K562 (cell line): ENCODE measurements around the gene HNRNPD. TPM values are rescaled to one million over a fixed set of nuclear protein-coding genes. Genes with fewer than 3 reads are reported as not detected.

Experiments
- BCL6 ChIP-seq: fragments of 250-450 bp; sonication (Bioruptor Pico); IDR thresholded peaks from 2 replicates; pipeline ENCODE4 v1.4.0; 2020
- MAZ ChIP-seq, 2 experiments: fragments of 450-650 bp in 1 of 2; sonication (generic) in 1 of 2; formaldehyde crosslinking; IDR thresholded peaks in 1 of 2; conservative IDR thresholded peaks in 1 of 2; 2 replicates each; pipeline versions ENCODE4 v1.4.0 to v1.5.0; 2020; ENCODE audit warnings: mild to moderate bottlenecking in 1 of 2, missing genetic modification reagents in 1 of 2
- REST ChIP-seq, 2 experiments: fragments of 450-650 bp; formaldehyde crosslinking in 1 of 2; IDR thresholded peaks; 2 replicates each; pipeline versions ENCODE4 v1.4.0 to v1.6.1; 2014 to 2020; ENCODE audit warnings: mild to moderate bottlenecking in 2 of 2, borderline replicate concordance in 1 of 2, low read depth in 1 of 2
- SIN3B ChIP-seq: fragments of 450-650 bp; IDR thresholded peaks from 2 replicates; pipeline ENCODE4 v1.6.1; 2017; ENCODE audit warnings: low read depth, mild to moderate bottlenecking, moderate library complexity
- SMAD1 ChIP-seq: fragments of 150-350 bp; IDR thresholded peaks from 2 replicates; pipeline ENCODE4 v1.6.1; 2014; ENCODE audit warnings: low read length, low read depth; ENCODE audit not compliant: partially characterized antibody
- ZNF398 ChIP-seq: fragments of 250-450 bp; sonication (Bioruptor Pico); IDR thresholded peaks from 2 replicates; pipeline ENCODE4 v1.8.0; 2021; ENCODE audit warnings: moderate library complexity, mild to moderate bottlenecking, inconsistent platforms
- ZNF695 ChIP-seq: fragments of 450-650 bp; formaldehyde crosslinking; IDR thresholded peaks from 2 replicates; pipeline ENCODE4 v1.4.0; 2020; ENCODE audit warnings: mild to moderate bottlenecking, moderate library complexity
- polyA plus RNA-seq, 8 experiments: library from polyadenylated mRNA; depleted of rRNA in 4 of 8; stranded (reverse) in 5 of 8; unstranded in 3 of 8; fragments of >200 nt; fragmentation: Nextera tagmentation in 2 of 8; fragmentation: Illumina TruSeq in 1 of 8; extraction: Ambion mirVana in 2 of 8; extraction: Trizol in 1 of 8; gene quantifications; 2 replicates each; pipeline versions ENCODE4 v1.2.1 to v1.2.3, GENCODE V29; 2011 to 2014; ENCODE audit warnings: inconsistent platforms in 1 of 8, missing spikeins in 1 of 8
- total RNA-seq, 7 experiments: library from RNA; depleted of rRNA in 6 of 7; stranded (reverse); fragments of >200 nt in 6 of 7; fragmentation: Illumina TruSeq in 2 of 7; extraction: Trizol in 2 of 7; gene quantifications; 2 replicates each; pipeline versions ENCODE4 v1.2.1 to v1.2.3, GENCODE V29; 2011 to 2021; ENCODE audit warnings: low replicate concordance in 1 of 7

HNRNPD gene
- total and polyA plus RNA-seq, 9 of the 15 experiments (the other 6 are each of a cell fraction or from before 2014, with no cell fraction given), result 92.4 to 955 (median 160) TPM

- TF ChIP-seq REST (IDR thresholded peaks at IDR 0.05; ENCODE audit: borderline replicate concordance), result peak; percentile 5; the same call in 1 of the 2 replicates
- TF ChIP-seq REST (CRISPR knock-in tag; IDR thresholded peaks at IDR 0.05; ENCODE audit: low read depth), result no peak
- no peak for TF ChIP-seq BCL6 (CRISPR knock-in tag)
- TF ChIP-seq SIN3B, result no peak
- TF ChIP-seq MAZ (CRISPR knock-in tag; conservative IDR thresholded peaks at IDR 0.05 in 1 of 2, IDR thresholded peaks at IDR 0.05 in 1 of 2), result no peak; a peak in 1 of 4 replicates
- TF ChIP-seq ZNF398, result no peak
- peak; percentile 26 for TF ChIP-seq SMAD1
- TF ChIP-seq ZNF695, result no peak
Measured at GRCh38 chr4:82372517-82373485, 990 bp downstream of the HNRNPD start (continued).
